ENCODE measurements around the gene KIR2DL3. TPM values are rescaled to one million over a fixed set of nuclear protein-coding genes. Genes with fewer than 3 reads are reported as not detected.
"Not testable (repeated sequence)": the region's sequence is repeated elsewhere in the genome, so short reads cannot be mapped to it uniquely, and the experiment has no call there.

KIR2DL3 gene
- total RNA-seq, 2 donors from 2014 or later, result 11.7 to 14.6 TPM

GRCh38 chr19:54725321-54725720 is 13.0 kb upstream of the KIR2DL3 start:
- Mint-ChIP-seq H3K27me3 (peaks cover 20 to 25% of the 10 kb centered on the region in 2 donors), H3K4me3 (no peak overlapping the region), H3K27ac (no peak overlapping the region), H3K9me3 (peaks cover 3% of the 10 kb centered on the region), H3K4me1 (ENCODE audit: low read depth in 2 of 2) (peaks cover 9 to 11% of the 10 kb centered on the region in 2 donors), H3K36me3 (peaks cover 11% of the 10 kb centered on the region)
- no peak for DNase-seq (ENCODE audit: low spot score)
- no peak for ATAC-seq

DNA sequence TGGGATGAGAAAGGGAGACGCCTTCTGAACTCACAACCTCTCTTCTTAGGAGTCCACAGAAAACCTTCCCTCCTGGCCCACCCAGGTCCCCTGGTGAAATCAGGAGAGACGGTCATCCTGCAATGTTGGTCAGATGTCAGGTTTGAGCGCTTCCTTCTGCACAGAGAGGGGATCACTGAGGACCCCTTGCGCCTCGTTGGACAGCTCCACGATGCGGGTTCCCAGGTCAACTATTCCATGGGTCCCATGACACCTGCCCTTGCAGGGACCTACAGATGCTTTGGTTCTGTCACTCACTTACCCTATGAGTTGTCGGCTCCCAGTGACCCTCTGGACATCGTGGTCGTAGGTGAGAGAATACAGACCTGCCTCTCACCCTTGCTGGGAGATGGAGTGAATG is 10.8 kb upstream of the KIR2DL3 start:
- Mint-ChIP-seq H3K4me1 (ENCODE audit: low read depth in 2 of 2) (peaks cover 11 to 13% of the 10 kb centered on the region in 2 donors), H3K27me3 (peaks cover 30 to 38% of the 10 kb centered on the region in 2 donors), H3K4me3 (no peak overlapping the region), H3K27ac (no peak overlapping the region), H3K36me3 (no peaks in the 10 kb centered on the region), H3K9me3 (no peaks in the 10 kb centered on the region)
- DNase-seq (ENCODE audit: low spot score) (no peak), ATAC-seq (no peak)

- Mint-ChIP-seq H3K36me3 (no peaks in the 10 kb centered on the region), H3K9me3 (no peaks in the 10 kb centered on the region), H3K4me1 (ENCODE audit: low read depth in 2 of 2) (peaks cover 11 to 13% of the 10 kb centered on the region in 2 donors), H3K4me3 (no peak overlapping the region), H3K27ac (no peak overlapping the region), H3K27me3 (peaks cover 31 to 41% of the 10 kb centered on the region in 2 donors)
- DNase-seq (ENCODE audit: low spot score) (no peak), ATAC-seq (no peak)
Measured at GRCh38 chr19:54728167-54728566, 10.1 kb upstream of the KIR2DL3 start.

GRCh38 chr19:54729416-54730188 is 8.7 kb upstream of the KIR2DL3 start:
- Mint-ChIP-seq H3K4me1 (ENCODE audit: low read depth in 2 of 2) (peaks cover 7 to 13% of the 10 kb centered on the region in 2 donors), H3K36me3 (no peaks in the 10 kb centered on the region), H3K4me3 (no peak overlapping the region), H3K27me3 (peaks cover 38 to 41% of the 10 kb centered on the region in 2 donors), H3K9me3 (no peaks in the 10 kb centered on the region), H3K27ac (peak overlapping the region in 1 of 2 donors; percentile 1)
- DNase-seq (ENCODE audit: low spot score) (no peak), ATAC-seq (no peak)

DNA sequence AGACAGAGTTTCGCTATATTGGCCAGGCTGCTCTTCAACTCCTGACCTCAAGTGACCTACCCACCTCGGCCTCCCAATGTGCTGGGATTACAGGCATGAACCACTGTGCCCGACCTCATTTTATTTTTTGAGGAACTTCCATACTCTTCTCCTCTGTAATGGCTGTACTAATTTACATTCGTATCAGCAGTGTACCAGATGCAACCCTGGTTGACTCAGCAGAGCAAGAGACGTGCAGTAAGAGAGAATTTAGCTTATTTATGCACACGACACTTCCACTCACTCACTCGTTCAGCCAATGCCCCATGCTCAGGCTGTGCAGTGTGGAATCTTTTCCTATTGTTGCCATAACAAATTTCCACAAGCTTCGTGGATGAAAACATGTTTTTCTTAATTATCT is 7.1 kb upstream of the KIR2DL3 start:
- Mint-ChIP-seq H3K4me1 (ENCODE audit: low read depth in 2 of 2) (peaks cover 7 to 13% of the 10 kb centered on the region in 2 donors), H3K36me3 (no peaks in the 10 kb centered on the region)

DNA sequence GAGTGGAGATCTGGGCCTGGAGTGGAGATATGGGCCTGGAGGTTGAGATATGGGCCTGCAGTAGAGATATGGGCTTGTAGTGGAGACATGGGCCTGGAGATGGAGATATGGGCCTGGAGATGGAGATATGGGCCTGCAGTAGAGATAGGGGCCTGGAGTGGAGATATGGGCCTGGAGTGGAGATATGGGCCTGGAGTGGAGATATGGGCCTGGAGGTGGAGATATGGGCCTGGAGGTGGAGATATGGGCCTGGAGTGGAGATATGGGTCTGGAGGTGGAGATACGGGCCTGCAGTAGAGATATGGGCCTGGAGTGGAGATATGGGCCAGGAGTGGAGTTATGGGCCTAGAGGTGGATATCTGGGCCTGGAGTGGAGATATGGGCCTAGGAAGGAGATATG is 402 bp downstream of the KIR2DL3 start:
- ATAC-seq (no peak), DNase-seq (ENCODE audit: low spot score) (no peak)
- H3K27me3 Mint-ChIP-seq, result peaks cover 7 to 12% of the 10 kb centered on the region in 2 donors
- peaks cover 32 to 36% of the 10 kb centered on the region in 2 donors for H3K4me1 Mint-ChIP-seq (ENCODE audit: low read depth in 2 of 2)
- H3K27ac Mint-ChIP-seq, result peak overlapping the region; percentile 78 to 93
- no peaks in the 10 kb centered on the region for H3K36me3 Mint-ChIP-seq
- H3K4me3 Mint-ChIP-seq, result peak overlapping the region; percentile 80
- no peaks in the 10 kb centered on the region for H3K9me3 Mint-ChIP-seq

More for the DNA sequence above, 7.1 kb upstream of the KIR2DL3 start:
- Mint-ChIP-seq H3K9me3 (no peaks in the 10 kb centered on the region), H3K27me3 (peaks cover 38 to 41% of the 10 kb centered on the region in 2 donors), H3K4me3 (no peak overlapping the region), H3K27ac (no peak overlapping the region)
- ATAC-seq (no peak), DNase-seq (ENCODE audit: low spot score) (no peak)

DNA sequence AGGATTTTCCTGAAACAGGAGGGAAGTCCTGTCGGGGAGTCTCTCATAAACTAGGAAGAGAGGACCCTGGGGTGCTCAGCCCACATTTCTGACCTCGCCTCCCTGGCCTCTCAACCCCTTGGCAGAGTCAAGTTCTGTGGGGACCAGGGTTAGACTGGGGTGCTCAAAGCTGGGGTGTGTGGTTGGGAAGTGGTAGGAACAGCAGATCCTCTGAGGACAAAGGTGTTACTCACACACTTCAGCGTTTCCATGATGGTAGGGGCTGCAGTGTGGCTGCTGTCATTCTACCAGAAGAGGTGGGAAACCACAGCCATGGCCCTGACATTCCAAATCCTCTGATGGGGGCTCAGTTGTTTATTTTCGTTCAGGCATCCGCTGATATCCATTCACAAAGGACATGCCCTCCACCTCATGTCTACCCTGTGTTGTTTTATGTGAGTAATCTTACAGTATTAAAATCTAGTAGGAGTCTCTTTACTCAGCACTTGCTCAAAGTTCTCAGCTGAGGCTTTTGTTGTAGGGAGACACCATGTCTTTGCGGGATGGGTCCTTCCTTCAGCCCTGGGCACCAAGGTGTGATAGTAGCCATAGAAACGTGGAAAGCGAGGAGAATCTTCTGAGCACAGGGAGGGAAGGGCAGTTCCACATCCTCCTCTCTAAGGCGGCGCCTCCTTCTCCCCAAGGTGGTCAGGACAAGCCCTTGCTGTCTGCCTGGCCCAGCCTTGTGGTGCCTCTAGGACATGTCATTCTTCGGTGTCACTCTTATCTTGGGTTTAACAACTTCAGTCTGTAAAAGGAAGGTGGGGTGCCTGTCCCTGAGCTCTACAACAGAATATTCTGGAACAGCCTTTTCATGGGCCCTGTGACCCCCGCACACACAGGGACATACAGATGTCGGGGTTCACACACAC is 1.5 kb downstream of the KIR2DL3 start:
- Mint-ChIP-seq H3K4me1 (ENCODE audit: low read depth in 2 of 2) (peaks cover 32 to 36% of the 10 kb centered on the region in 2 donors), H3K9me3 (no peaks in the 10 kb centered on the region), H3K27me3 (peaks cover 3 to 12% of the 10 kb centered on the region in 2 donors), H3K36me3 (no peaks in the 10 kb centered on the region), H3K4me3 (peak overlapping the region; percentile 19), H3K27ac (peak overlapping the region; percentile 30 to 78)
- no peak for DNase-seq (ENCODE audit: low spot score)
- ATAC-seq, result peak; percentile 40 to 43

DNA sequence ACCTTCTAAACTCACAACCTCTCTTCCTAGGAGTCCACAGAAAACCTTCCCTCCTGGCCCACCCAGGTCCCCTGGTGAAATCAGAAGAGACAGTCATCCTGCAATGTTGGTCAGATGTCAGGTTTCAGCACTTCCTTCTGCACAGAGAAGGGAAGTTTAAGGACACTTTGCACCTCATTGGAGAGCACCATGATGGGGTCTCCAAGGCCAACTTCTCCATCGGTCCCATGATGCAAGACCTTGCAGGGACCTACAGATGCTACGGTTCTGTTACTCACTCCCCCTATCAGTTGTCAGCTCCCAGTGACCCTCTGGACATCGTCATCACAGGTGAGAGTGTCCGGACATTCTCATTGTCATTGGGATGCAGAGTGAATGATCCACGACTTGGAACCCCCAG is 3.6 kb downstream of the KIR2DL3 start:
- H3K9me3 Mint-ChIP-seq; H3K4me3 Mint-ChIP-seq; ATAC-seq; DNase-seq (ENCODE audit: low spot score); H3K36me3 Mint-ChIP-seq: not testable (repeated sequence)
- H3K4me1 Mint-ChIP-seq (ENCODE audit: low read depth in 2 of 2), result peaks cover 32 to 36% of the 10 kb centered on the region in 2 donors
- H3K27ac Mint-ChIP-seq, result peak overlapping the region in 1 of 2 donors; percentile 48
- H3K27me3 Mint-ChIP-seq, result peaks cover 3 to 12% of the 10 kb centered on the region in 2 donors

DNA sequence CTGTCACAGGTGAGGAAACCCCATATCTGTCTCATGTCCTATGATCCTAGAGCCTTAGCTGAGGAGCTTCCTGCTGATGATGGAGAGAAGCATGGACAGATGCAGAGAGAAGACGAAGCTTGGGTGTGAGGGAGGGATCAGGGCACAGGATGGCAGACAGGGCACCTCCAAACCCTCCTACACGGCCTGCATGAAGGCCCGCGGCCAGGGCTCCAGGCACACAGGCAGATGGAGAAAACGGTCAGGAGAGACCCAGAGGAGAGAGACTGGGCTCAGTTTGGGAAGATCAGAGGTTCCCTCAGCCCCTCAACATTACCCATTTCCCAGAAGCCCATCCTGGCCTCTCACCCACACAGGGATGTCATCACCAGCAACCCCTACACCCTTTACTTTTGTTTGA is 5.8 kb downstream of the KIR2DL3 start:
- not testable (repeated sequence) for H3K4me3 Mint-ChIP-seq; ATAC-seq; H3K27ac Mint-ChIP-seq; DNase-seq (ENCODE audit: low spot score); H3K36me3 Mint-ChIP-seq; H3K9me3 Mint-ChIP-seq
- peaks cover 21 to 30% of the 10 kb centered on the region in 2 donors for H3K4me1 Mint-ChIP-seq (ENCODE audit: low read depth in 2 of 2)
- peaks cover 13 to 24% of the 10 kb centered on the region in 2 donors for H3K27me3 Mint-ChIP-seq

DNA sequence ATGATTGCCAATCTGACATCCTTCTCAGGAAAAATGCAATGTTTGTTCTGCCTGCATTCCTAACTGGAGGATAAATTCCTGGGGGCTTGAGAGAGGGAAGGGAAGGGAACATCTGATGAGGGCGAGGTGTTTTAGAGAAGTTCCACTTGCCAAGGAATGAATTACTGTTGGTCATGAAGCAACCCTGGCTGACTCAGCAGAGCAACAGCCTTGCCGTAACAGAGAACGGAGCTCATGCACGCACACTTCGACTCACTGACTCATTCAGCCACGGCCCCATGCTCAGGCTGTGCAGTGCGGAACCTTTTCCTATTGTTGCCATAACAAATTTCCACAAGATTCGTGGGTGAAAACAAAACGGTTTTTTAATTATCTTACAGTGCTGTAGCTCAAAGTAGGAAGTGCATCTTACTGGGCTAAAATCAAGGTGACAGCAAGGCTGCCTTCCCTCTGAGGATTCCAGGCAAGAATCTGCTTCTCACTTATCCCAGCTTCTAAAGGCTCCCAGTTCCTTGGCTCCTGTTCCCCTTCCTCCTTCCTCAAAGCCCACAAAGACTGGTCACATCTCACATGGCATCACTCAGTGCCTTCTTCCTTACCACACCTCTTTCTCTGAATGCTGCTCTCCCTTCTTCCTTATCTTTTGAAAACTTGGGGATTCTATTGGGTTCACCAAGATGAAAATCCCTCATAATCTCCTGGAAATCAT is 9.5 kb downstream of the KIR2DL3 start:
- not testable (repeated sequence) for DNase-seq (ENCODE audit: low spot score); ATAC-seq; H3K9me3 Mint-ChIP-seq; H3K27ac Mint-ChIP-seq; H3K36me3 Mint-ChIP-seq
- Mint-ChIP-seq H3K4me1 (ENCODE audit: low read depth in 2 of 2) (peaks cover 11 to 25% of the 10 kb centered on the region in 2 donors), H3K27me3 (peaks cover 13 to 19% of the 10 kb centered on the region in 2 donors), H3K4me3 (peak overlapping the region; percentile 13)

DNA sequence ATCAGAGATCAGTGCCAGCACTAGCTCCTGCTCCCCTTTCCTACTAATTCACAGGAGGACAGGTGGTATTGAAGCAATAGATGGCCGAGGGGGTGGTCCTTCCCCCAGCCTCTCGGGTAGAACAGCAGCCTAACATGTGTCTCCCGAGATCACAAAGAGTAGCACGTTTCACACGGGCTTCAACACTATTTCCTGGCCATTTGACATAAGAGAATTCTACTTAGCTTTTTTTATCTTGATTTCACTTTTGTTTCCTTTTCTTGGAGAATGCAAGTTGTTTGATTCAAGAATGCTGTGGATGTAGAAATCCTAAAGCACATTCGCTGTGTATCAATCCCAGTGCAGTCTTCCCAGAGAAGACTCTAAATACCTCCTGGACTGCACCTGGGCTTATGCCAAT is 12.0 kb downstream of the KIR2DL3 start:
- H3K4me3 Mint-ChIP-seq; H3K36me3 Mint-ChIP-seq; ATAC-seq; H3K9me3 Mint-ChIP-seq; DNase-seq (ENCODE audit: low spot score): not testable (repeated sequence)
- Mint-ChIP-seq H3K4me1 (ENCODE audit: low read depth in 2 of 2) (peaks cover 19 to 26% of the 10 kb centered on the region in 2 donors), H3K27ac (peak overlapping the region; percentile 30 to 43), H3K27me3 (peaks cover 12 to 13% of the 10 kb centered on the region in 2 donors)

DNA sequence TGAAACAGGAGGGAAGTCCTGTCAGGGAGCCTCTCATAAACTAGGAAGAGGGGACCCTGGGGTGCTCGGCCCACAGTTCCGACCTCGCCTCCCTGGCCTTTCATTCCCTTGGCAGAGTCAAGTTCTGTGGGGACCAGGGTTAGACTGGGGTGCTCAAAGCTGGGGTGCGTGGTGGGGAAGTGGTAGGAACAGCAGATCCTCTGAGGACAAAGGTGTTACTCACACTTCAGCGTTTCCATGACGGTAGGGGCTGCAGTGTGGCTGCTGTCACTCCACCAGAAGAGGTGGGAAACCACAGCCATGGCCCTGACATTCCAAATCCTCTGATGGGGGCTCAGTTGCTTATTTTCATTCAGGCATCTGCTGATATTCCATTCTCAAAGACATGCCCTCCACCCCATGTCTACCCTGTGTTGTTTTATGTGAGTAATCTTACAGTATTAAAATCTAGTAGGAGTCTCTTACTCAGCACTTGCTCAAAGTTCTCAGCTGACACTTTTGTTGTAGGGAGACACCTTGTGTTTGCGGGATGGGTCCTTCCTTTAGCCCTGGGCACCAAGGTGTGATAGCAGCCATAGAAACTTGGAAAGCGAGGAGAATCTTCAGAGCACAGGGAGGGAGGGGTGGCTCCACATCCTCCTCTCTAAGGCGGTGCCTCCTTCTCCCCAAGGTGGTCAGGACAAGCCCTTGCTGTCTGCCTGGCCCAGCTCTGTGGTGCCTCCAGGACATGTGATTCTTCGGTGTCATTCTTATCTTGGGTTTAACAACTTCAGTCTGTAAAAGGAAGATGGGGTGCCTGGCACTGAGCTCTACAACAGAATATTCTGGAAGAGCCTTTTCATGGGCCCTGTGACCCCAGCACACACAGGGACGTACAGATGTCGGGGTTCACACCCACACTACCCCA is 18.1 kb downstream of the KIR2DL3 start:
- DNase-seq (ENCODE audit: low spot score); H3K27me3 Mint-ChIP-seq; H3K36me3 Mint-ChIP-seq; H3K9me3 Mint-ChIP-seq: not testable (repeated sequence)
- peak; percentile 66 to 74 for ATAC-seq
- Mint-ChIP-seq H3K4me1 (ENCODE audit: low read depth in 2 of 2) (peaks cover 47 to 48% of the 10 kb centered on the region in 2 donors), H3K27ac (peak overlapping the region; percentile 83 to 92), H3K4me3 (peak overlapping the region; percentile 83)

Data from natural killer cell treated with Interleukin-12 subunit alpha and Interleukin-12 subunit beta and Interleukin-15 and Interleukin-18, amount 100 ng/mL, for 72 hours (primary cell).